GM10266 (cell line): ENCODE data around the gene FMO3.

Experiments
- DNase-seq: peaks from one replicate; pipeline ENCODE4 v3.0.0; 2012; ENCODE audit errors: extremely low spot score
- TF ChIP-seq, protein P1 (sequence below): IDR thresholded peaks from 2 replicates; pipeline ENCODE4 v1.5.1; 2012; ENCODE audit warnings: mild to moderate bottlenecking, low read depth; ENCODE audit not compliant: control insufficient read depth, insufficient read depth; ENCODE audit errors: missing control alignments

Gene FMO3

GRCh38 chr1:171166361-171166760 is 75.7 kb downstream of the FMO3 start:
- TF ChIP-seq, protein P1, sequence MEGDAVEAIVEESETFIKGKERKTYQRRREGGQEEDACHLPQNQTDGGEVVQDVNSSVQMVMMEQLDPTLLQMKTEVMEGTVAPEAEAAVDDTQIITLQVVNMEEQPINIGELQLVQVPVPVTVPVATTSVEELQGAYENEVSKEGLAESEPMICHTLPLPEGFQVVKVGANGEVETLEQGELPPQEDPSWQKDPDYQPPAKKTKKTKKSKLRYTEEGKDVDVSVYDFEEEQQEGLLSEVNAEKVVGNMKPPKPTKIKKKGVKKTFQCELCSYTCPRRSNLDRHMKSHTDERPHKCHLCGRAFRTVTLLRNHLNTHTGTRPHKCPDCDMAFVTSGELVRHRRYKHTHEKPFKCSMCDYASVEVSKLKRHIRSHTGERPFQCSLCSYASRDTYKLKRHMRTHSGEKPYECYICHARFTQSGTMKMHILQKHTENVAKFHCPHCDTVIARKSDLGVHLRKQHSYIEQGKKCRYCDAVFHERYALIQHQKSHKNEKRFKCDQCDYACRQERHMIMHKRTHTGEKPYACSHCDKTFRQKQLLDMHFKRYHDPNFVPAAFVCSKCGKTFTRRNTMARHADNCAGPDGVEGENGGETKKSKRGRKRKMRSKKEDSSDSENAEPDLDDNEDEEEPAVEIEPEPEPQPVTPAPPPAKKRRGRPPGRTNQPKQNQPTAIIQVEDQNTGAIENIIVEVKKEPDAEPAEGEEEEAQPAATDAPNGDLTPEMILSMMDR: no peak
- no peak for DNase-seq
